ENCODE measurements around the gene SMAD3.
A peak's percentile ranks its signal among the peaks of the same experiment; 100 is the strongest.
"Not testable (repeated sequence)": the region's sequence is repeated elsewhere in the genome, so short reads cannot be mapped to it uniquely, and the experiment has no call there.

SMAD3 gene

GRCh38 chr15:67063689-67064606 lies 1.5 kb upstream of the SMAD3 start:
- no peak for DNase-seq

GRCh38 chr15:67064607-67065530 lies 533 bp upstream of the SMAD3 start:
- peak; percentile 72 for DNase-seq

- DNase-seq, result no peak
Measured at GRCh38 chr15:67066041-67066958, 898 bp downstream of the SMAD3 start.

GRCh38 chr15:67066959-67067853 lies 1.8 kb downstream of the SMAD3 start:
- no peak for DNase-seq

GRCh38 chr15:67067930-67068551 lies 2.6 kb downstream of the SMAD3 start:
- DNase-seq, result no peak

GRCh38 chr15:67068710-67069400 lies 3.5 kb downstream of the SMAD3 start:
- no peak for DNase-seq

GRCh38 chr15:67070150-67070549 lies 4.7 kb downstream of the SMAD3 start:
- no peak for DNase-seq

GRCh38 chr15:67070892-67071664 lies 5.7 kb downstream of the SMAD3 start:
- DNase-seq, result no peak

GRCh38 chr15:67072442-67072841 lies 7.0 kb downstream of the SMAD3 start:
- no peak for DNase-seq

- no peak for DNase-seq
Measured at GRCh38 chr15:67072958-67073357, 7.6 kb downstream of the SMAD3 start.

GRCh38 chr15:67074886-67075229 lies 9.5 kb downstream of the SMAD3 start:
- DNase-seq, result no peak

GRCh38 chr15:67075555-67076135 lies 10.2 kb downstream of the SMAD3 start:
- DNase-seq, result not testable (repeated sequence)

GRCh38 chr15:67076147-67076843 lies 10.9 kb downstream of the SMAD3 start:
- DNase-seq, result no peak

GRCh38 chr15:67077641-67078215 lies 12.3 kb downstream of the SMAD3 start:
- DNase-seq, result no peak

GRCh38 chr15:67079361-67079760 lies 14.0 kb downstream of the SMAD3 start:
- DNase-seq, result no peak

GRCh38 chr15:67080118-67080899 lies 14.9 kb downstream of the SMAD3 start:
- no peak for DNase-seq

- no peak for DNase-seq
Measured at GRCh38 chr15:67080900-67081431, 15.6 kb downstream of the SMAD3 start.

Measured in NCI-H526 treated with DMSO at 0.1 percent for 48 hours (cell line).